Cardiac muscle cell (in vitro differentiated cells and primary cell): ENCODE measurements around the gene IQCM. TPM values are rescaled to one million over a fixed set of nuclear protein-coding genes. Genes with fewer than 3 reads are reported as not detected.
"Not testable (repeated sequence)": the region's sequence is repeated elsewhere in the genome, so short reads cannot be mapped to it uniquely, and the experiment has no call there.

Experiments used
- DNase-seq, 2 donors: peaks; one replicate each; pipeline versions ENCODE4 v3.0.0 to v3.0.0-alpha.2; 2010 to 2017; ENCODE audit warnings: low read depth in 1 of 2, low spot score in 1 of 2
- H3K27ac ChIP-seq: fragments of 200-600 bp; sonication (generic); 2 replicates; pipeline ENCODE4 v1.5.1; 2016
- H3K27me3 ChIP-seq: fragments of 200-600 bp; sonication (generic); 2 replicates; pipeline ENCODE4 v1.6.0; 2016; ENCODE audit warnings: control low read depth
- H3K36me3 ChIP-seq: fragments of 200-600 bp; sonication (generic); 2 replicates; pipeline ENCODE4 v1.5.1; 2016; ENCODE audit warnings: control low read depth
- H3K4me1 ChIP-seq: fragments of 200-600 bp; sonication (generic); 2 replicates; pipeline ENCODE4 v1.8.1; 2017; ENCODE audit warnings: low read depth, mild to moderate bottlenecking, mixed run types
- H3K4me3 ChIP-seq: fragments of 200-600 bp; sonication (generic); 2 replicates; pipeline ENCODE4 v1.5.1; 2016; ENCODE audit warnings: mild to moderate bottlenecking
- H3K9me3 ChIP-seq: fragments of 200-600 bp; sonication (generic); 2 replicates; pipeline ENCODE4 v1.5.1; 2017; ENCODE audit warnings: low read depth, mild to moderate bottlenecking, control low read depth
- polyA plus RNA-seq: library from polyadenylated mRNA; unstranded; fragments of >200 nt; fragmentation: Nextera tagmentation; extraction: Ambion mirVana; gene quantifications from 2 replicates; pipeline ENCODE4 v1.2.1, GENCODE V29; 2016
- total RNA-seq: library from RNA; depleted of rRNA; stranded (reverse); fragments of >200 nt; gene quantifications from 2 replicates; pipeline ENCODE4 v1.2.3, GENCODE V29; 2016
- TF ChIP-seq, protein P1 (sequence below): IDR thresholded peaks from 2 replicates; pipeline ENCODE4 v1.5.1; 2012; ENCODE audit warnings: low read depth, mild to moderate bottlenecking, low read length

IQCM gene
- total and polyA plus RNA-seq, 2 experiments from 2014 or later, result not detected

- H3K36me3 ChIP-seq, result no peaks in the 10 kb centered on the region
- TF ChIP-seq, protein P1, sequence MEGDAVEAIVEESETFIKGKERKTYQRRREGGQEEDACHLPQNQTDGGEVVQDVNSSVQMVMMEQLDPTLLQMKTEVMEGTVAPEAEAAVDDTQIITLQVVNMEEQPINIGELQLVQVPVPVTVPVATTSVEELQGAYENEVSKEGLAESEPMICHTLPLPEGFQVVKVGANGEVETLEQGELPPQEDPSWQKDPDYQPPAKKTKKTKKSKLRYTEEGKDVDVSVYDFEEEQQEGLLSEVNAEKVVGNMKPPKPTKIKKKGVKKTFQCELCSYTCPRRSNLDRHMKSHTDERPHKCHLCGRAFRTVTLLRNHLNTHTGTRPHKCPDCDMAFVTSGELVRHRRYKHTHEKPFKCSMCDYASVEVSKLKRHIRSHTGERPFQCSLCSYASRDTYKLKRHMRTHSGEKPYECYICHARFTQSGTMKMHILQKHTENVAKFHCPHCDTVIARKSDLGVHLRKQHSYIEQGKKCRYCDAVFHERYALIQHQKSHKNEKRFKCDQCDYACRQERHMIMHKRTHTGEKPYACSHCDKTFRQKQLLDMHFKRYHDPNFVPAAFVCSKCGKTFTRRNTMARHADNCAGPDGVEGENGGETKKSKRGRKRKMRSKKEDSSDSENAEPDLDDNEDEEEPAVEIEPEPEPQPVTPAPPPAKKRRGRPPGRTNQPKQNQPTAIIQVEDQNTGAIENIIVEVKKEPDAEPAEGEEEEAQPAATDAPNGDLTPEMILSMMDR, result no peak
- H3K4me3 ChIP-seq, result no peak overlapping the region
- no peaks in the 10 kb centered on the region for H3K9me3 ChIP-seq
- H3K27ac ChIP-seq, result no peak overlapping the region
- no peak for DNase-seq
- H3K27me3 ChIP-seq, result no peaks in the 10 kb centered on the region
- no peaks in the 10 kb centered on the region for H3K4me1 ChIP-seq
These were observed 293.8 kb downstream of the IQCM start for GRCh38 chr4:149521611-149522425.

DNA sequence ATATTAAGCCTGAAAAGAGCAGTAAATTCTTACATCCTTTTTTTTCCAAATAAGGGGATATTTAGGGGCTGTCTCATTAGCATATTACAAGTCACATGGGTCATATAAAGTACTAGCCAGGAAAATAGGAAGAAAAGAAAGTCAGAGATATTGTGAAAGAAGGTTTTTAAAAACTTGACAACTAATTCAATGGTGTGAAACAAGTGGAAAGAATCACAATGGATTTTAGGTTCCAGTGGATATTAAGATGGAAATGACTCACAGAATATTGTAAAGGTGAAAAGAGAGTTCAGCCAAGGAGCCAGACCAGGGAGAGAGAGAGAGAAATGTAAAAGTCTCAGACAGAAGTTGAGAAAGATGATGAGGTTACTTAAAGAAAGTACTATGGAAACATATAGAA lies 297.2 kb downstream of the IQCM start:
- Histone ChIP-seq H3K27me3 (no peaks in the 10 kb centered on the region), H3K4me1 (no peaks in the 10 kb centered on the region), H3K36me3 (no peaks in the 10 kb centered on the region), H3K27ac (no peak overlapping the region), H3K4me3 (no peak overlapping the region), H3K9me3 (no peaks in the 10 kb centered on the region)
- TF ChIP-seq, protein P1, result no peak
- DNase-seq, result no peak

DNA sequence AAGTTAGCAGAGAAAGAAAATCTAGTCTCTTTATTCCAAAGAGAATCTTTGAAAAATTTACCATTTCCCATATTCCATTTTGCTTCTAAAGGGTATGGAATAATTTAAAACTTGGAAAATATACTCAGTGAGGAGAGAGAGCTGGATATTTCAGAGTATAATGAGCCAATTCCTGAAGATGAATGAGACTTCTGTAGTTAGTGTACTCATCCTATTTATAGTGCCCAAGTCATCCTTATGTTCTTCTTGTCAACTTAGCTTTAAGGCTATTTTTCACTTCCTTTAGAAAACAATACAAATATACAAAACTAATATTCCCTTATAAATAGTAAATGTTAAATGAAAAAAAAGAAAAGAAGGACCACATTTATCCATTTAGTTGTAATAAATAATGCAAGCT lies 302.6 kb downstream of the IQCM start:
- H3K27me3 ChIP-seq, result no peaks in the 10 kb centered on the region
- no peak overlapping the region for H3K27ac ChIP-seq
- TF ChIP-seq, protein P1, result no peak
- H3K4me1 ChIP-seq, result no peaks in the 10 kb centered on the region
- H3K36me3 ChIP-seq, result no peaks in the 10 kb centered on the region
- no peaks in the 10 kb centered on the region for H3K9me3 ChIP-seq
- H3K4me3 ChIP-seq, result no peak overlapping the region
- DNase-seq, result no peak

GRCh38 chr4:149512501-149512900 lies 303.1 kb downstream of the IQCM start:
- no peaks in the 10 kb centered on the region for H3K36me3 ChIP-seq
- H3K27me3 ChIP-seq, result no peaks in the 10 kb centered on the region
- H3K4me3 ChIP-seq, result no peak overlapping the region
- no peak overlapping the region for H3K27ac ChIP-seq
- TF ChIP-seq, protein P1, result no peak
- no peaks in the 10 kb centered on the region for H3K9me3 ChIP-seq
- H3K4me1 ChIP-seq, result no peaks in the 10 kb centered on the region
- DNase-seq, result peak in 1 of 2 donors; percentile 7

- H3K27ac ChIP-seq, result no peak overlapping the region
- H3K4me3 ChIP-seq, result no peak overlapping the region
- no peaks in the 10 kb centered on the region for H3K9me3 ChIP-seq
- DNase-seq, result no peak
- H3K27me3 ChIP-seq, result no peaks in the 10 kb centered on the region
- H3K36me3 ChIP-seq, result no peaks in the 10 kb centered on the region
- H3K4me1 ChIP-seq, result no peaks in the 10 kb centered on the region
- TF ChIP-seq, protein P1, result no peak
These were observed 303.9 kb downstream of the IQCM start for GRCh38 chr4:149511558-149512298.

GRCh38 chr4:149507309-149507708 lies 308.3 kb downstream of the IQCM start:
- not testable (repeated sequence) for H3K9me3 ChIP-seq

More at GRCh38 chr4:149507309-149507708, 308.3 kb downstream of the IQCM start:
- not testable (repeated sequence) for DNase-seq, H3K36me3 ChIP-seq, H3K27ac ChIP-seq, H3K4me3 ChIP-seq, H3K4me1 ChIP-seq, H3K27me3 ChIP-seq
